NT2/D1 (cell line): Measurements from ENCODE around the gene MED12L.
A peak's percentile ranks its signal among the peaks of the same experiment; 100 is the strongest.

Experiments used
- DNase-seq: peaks from one replicate; pipeline ENCODE4 v3.0.0-alpha.2; 2011; ENCODE audit warnings: low read depth, low spot score
- H3K27me3 ChIP-seq: 2 replicates; pipeline ENCODE4 v1.6.0; 2011; ENCODE audit warnings: mild to moderate bottlenecking; ENCODE audit not compliant: insufficient read length, insufficient read depth
- H3K36me3 ChIP-seq: 2 replicates; pipeline ENCODE4 v1.6.1; 2011; ENCODE audit warnings: mild to moderate bottlenecking, low read length, mixed read lengths; ENCODE audit not compliant: insufficient read depth, insufficient read length
- H3K4me1 ChIP-seq: 2 replicates; pipeline ENCODE4 v1.5.1; 2011; ENCODE audit not compliant: insufficient read depth, insufficient read length
- H3K4me3 ChIP-seq: 2 replicates; pipeline ENCODE4 v1.5.1; 2011; ENCODE audit warnings: low read depth; ENCODE audit not compliant: insufficient read length
- H3K9ac ChIP-seq: 2 replicates; pipeline ENCODE4 v1.6.0; 2011; ENCODE audit warnings: low read depth; ENCODE audit not compliant: insufficient read length
- H3K9me3 ChIP-seq: 2 replicates; pipeline ENCODE4 v1.5.1; 2011; ENCODE audit warnings: mild to moderate bottlenecking, low read length; ENCODE audit not compliant: insufficient read depth
- SUZ12 ChIP-seq: IDR thresholded peaks from 2 replicates; pipeline ENCODE4 v1.6.1; 2011; ENCODE audit not compliant: insufficient read length, insufficient read depth; ENCODE audit errors: extremely low read depth
- YY1 ChIP-seq: IDR thresholded peaks from 2 replicates; pipeline ENCODE4 v1.6.1; 2011; ENCODE audit not compliant: insufficient read length, insufficient read depth
- ZNF274 ChIP-seq: IDR thresholded peaks from 2 replicates; pipeline ENCODE4 v1.6.1; 2011; ENCODE audit warnings: mild to moderate bottlenecking, low read depth, low read length

MED12L gene

DNA sequence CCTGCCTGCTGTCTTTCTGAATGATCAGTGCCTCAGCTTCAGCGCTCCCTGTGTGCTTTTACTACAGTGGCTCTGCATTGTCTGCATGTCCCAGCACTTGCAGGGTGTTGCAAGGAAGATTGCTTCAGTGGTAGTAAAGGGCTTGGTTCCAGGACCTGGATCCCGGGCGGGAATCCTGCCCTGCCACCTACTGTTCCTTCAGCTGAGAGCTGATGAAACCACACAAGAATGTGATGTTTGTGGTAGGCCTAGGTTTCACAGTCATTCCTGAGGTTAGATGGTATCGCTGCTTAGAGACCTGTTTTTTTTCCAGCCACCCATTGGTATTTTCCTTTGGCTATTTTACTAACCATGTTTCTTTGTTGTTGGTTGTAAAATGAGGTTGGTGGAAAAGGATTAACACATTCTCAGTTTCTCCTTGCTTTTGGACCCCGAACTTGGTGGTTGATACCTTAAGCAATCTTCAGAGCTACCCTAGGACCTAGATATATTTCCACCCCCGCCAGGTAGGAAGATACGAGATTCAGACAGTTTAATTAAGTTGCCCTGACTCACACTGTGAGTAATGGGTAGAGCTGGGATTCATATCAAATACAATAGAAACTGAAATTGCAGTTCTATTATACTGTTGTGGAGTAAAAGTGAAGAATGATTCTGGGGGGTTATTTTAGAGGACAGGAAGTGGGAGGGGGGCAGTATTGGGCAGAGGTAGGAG is 219.8 kb downstream of the MED12L start:
- Histone ChIP-seq H3K9me3 (no peaks in the 10 kb centered on the region), H3K27me3 (peaks cover 7% of the 10 kb centered on the region), H3K4me3 (no peak overlapping the region), H3K4me1 (peaks cover 9% of the 10 kb centered on the region), H3K9ac (no peak overlapping the region), H3K36me3 (no peaks in the 10 kb centered on the region)
- DNase-seq: peak; percentile 81
- TF ChIP-seq ZNF274 (no peak), YY1 (no peak), SUZ12 (no peak)

DNA sequence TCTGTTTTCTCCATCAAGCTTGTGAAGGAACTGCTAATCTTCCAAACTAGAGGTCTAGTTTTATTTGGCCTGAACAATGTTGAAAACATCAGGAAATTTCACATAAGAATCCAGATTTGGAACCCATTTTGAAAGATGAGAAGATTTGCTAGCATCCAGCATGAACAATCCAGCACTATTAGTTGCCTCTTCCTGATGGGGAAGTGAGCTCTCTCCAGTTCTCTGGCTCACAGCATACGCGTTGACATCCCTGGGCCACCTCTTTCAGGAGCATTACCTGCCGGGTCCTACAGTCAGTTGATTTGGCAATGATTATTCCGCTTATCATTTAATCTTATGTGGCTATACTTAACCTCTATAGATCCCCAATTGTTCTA is 220.3 kb downstream of the MED12L start:
- Histone ChIP-seq H3K4me1 (peaks cover 9% of the 10 kb centered on the region), H3K9ac (no peak overlapping the region)

DNA sequence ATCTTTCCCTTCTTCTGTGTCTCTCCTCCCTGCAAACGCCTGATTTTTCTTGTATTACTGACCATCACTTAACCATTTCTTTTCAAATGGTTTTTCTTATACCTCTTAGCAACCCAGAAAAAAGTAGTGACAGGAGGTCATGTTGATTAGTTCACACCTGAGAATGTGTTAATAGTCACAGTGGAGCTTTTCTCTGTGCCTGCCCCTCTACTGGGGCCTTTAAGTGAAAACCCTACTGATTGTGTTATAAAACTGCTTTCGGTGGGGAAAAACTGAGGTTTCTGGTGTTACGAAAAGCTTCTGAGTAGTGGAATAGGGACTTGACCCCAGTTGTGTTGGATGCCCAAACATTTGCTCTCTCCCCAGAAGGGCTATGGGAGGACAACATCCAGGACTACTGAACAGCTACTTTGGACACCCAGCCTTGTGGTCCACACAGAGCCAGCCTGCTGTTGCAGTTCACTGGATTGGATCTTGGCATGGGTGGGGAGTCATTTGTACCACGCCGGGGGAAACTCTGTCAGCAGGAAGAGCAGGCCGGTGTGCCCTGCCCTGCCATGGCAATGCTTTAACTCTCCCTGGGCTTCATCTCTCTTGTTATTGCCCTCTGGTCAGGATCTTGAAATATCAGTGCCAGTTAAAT is 220.8 kb downstream of the MED12L start:
- Histone ChIP-seq H3K9me3 (no peaks in the 10 kb centered on the region), H3K4me3 (no peak overlapping the region), H3K4me1 (peaks cover 9% of the 10 kb centered on the region), H3K27me3 (peaks cover 7% of the 10 kb centered on the region), H3K36me3 (no peaks in the 10 kb centered on the region), H3K9ac (no peak overlapping the region)
- DNase-seq: no peak
- no peak for TF ChIP-seq ZNF274
- no peak for TF ChIP-seq YY1
- TF ChIP-seq SUZ12: no peak

More for the DNA sequence above, 220.3 kb downstream of the MED12L start:
- Histone ChIP-seq H3K4me3 (no peak overlapping the region), H3K36me3 (no peaks in the 10 kb centered on the region), H3K27me3 (peaks cover 7% of the 10 kb centered on the region), H3K9me3 (no peaks in the 10 kb centered on the region)
- DNase-seq: no peak
- TF ChIP-seq ZNF274 (no peak), SUZ12 (no peak), YY1 (no peak)

DNA sequence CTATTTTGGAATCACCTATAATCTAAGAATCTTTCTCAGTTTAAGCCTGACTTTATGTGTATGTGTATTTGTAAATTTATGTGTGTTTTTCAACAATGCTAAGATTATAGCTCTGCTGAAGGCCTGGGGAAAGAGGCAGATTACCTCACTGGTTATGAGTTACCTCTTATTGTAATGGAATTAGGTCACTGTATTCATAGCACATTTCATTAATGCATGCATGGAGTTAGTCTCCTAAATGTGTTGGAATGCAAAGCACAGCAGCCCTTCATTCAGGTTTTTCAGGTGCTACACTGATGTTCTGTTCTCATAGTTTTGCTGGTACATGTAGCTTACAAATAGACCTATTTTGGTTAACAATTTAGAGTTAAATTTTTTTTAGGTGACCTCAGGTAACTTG is 221.7 kb downstream of the MED12L start:
- DNase-seq: no peak
- TF ChIP-seq SUZ12 (no peak), YY1 (no peak), ZNF274 (no peak)
- Histone ChIP-seq H3K9ac (no peak overlapping the region), H3K9me3 (no peaks in the 10 kb centered on the region), H3K4me3 (no peak overlapping the region), H3K27me3 (peaks cover 7% of the 10 kb centered on the region), H3K36me3 (no peaks in the 10 kb centered on the region), H3K4me1 (peaks cover 9% of the 10 kb centered on the region)

DNA sequence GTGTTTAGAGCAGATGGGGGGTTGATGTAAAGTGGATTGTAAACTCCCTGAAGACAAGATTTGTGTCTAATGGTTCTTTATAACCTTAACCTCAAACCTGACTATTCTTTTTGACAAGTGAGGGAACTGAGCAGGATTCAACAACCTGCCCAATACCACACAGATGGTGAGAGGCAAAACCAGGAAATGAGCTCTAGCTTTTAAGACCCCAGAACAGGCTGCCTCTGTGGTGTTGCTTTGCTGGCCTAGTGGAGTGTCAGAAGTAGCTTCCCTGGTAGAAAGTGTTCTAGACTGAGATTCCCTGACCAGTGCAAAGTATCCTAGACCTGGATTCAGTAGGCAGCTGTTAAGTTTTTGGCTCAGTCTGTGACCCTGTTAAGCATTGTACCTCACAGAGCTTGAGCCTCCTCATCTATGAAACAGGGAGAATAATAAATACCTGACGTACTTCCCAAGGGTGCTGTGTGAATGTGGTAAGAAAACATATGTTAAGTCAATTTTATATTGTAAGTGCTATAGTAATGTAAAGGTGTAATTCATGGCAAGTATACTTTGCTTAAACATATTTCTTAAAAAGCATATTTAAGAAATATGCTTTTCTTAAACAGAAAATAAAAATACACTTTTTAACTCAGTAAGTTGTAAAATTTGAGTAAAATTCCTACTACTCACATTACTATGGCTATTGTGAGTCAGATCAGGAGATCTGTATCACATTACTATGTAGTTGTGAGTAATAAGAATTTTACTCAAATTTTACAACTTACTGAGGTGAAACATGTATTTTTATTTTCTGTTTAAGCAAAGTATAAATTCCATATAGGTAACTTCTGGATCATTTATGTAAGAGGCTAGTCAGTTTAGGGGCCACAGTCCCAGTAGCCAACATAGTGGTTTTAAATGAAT is 222.4 kb downstream of the MED12L start:
- H3K9me3 ChIP-seq: no peaks in the 10 kb centered on the region
- H3K4me3 ChIP-seq: no peak overlapping the region
- TF ChIP-seq YY1 (no peak), SUZ12 (no peak), ZNF274 (no peak)
- no peak overlapping the region for H3K9ac ChIP-seq
- DNase-seq: no peak
- H3K27me3 ChIP-seq: peaks cover 7% of the 10 kb centered on the region
- H3K4me1 ChIP-seq: peaks cover 9% of the 10 kb centered on the region
- no peaks in the 10 kb centered on the region for H3K36me3 ChIP-seq

DNA sequence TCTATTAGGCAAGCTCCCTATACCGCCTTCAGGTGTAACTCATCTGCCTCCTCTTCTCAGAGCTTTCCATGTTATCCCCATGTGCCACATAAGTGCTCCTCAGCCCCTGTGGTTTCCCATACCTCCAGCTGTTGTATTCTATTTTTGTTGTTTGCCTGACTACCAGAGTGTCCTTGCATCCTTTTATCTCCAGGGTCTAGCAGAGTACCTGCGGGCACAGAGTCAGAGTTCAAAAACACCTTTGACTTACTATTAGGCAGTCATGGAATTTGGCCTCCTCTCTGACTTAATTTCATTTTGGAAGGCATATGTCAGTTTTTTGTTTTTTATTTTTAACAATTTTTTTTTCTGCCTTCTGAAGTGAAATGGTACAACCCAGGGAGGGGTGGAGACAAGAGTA is 224.1 kb downstream of the MED12L start:
- H3K9me3 ChIP-seq: no peaks in the 10 kb centered on the region
- no peak overlapping the region for H3K4me3 ChIP-seq
- TF ChIP-seq SUZ12 (no peak), YY1 (no peak), ZNF274 (no peak)
- no peak for DNase-seq
- peaks cover 7% of the 10 kb centered on the region for H3K4me1 ChIP-seq
- peaks cover 7% of the 10 kb centered on the region for H3K27me3 ChIP-seq
- H3K36me3 ChIP-seq: no peaks in the 10 kb centered on the region
- no peak overlapping the region for H3K9ac ChIP-seq

DNA sequence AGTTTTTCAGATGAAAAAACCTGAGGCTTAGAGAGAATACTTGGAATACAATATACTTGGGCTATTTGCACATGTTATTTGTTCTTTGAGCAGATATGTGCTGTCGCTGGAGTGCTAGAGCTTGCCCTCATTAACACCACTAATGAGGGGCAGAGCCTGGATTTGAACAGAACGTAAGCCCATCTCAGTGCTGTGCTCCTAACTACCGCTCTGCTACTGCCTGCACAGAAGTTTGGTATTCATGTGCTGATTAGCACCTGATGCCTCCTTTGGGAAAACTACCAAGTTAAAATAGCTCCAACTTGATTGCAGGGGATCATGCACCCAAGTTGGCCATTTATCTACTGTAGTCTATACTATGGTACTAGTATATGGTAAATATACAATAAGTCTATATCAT is 227.5 kb downstream of the MED12L start:
- Histone ChIP-seq H3K36me3 (no peaks in the 10 kb centered on the region), H3K9ac (no peak overlapping the region), H3K4me3 (no peak overlapping the region), H3K27me3 (no peaks in the 10 kb centered on the region), H3K4me1 (no peaks in the 10 kb centered on the region), H3K9me3 (no peaks in the 10 kb centered on the region)
- DNase-seq: no peak
- TF ChIP-seq SUZ12: no peak
- TF ChIP-seq ZNF274: no peak
- TF ChIP-seq YY1: no peak
